Measurements from ENCODE around the gene PPP1R2. TPM values are rescaled to one million over a fixed set of nuclear protein-coding genes. Genes with fewer than 3 reads are reported as not detected.

The PPP1R2 gene
- total and polyA plus RNA-seq, 2 donors (not counting 3 experiments of a cell fraction or from before 2014, with no cell fraction given): 19.9 to 37.3 TPM

GRCh38 chr3:195555110-195555509 is 12.0 kb upstream of the PPP1R2 start:
- no peak overlapping the region for H3K27ac ChIP-seq (ENCODE audit: insufficient read depth, low read depth, low read length)
- no peak overlapping the region for H3K9ac ChIP-seq (replicated peaks; ENCODE audit: extremely low read depth, insufficient read depth, low read length)
- DNase-seq (ENCODE audit: low read depth, low spot score): no peak
- ChIA-PET POLR2A (no interaction called here), CTCF (no interaction called here)
- no peaks in the 10 kb centered on the region for H3K9me1 ChIP-seq (replicated peaks; ENCODE audit: control insufficient read depth, extremely low read depth, insufficient read depth, low read length)
- TF ChIP-seq MAX (IDR thresholded peaks at IDR 0.05; ENCODE audit: insufficient read depth, insufficient read length): no peak
- TF ChIP-seq JUN (IDR thresholded peaks at IDR 0.05; ENCODE audit: borderline replicate concordance, insufficient read depth, insufficient read length, low read depth): no peak
- no peak for TF ChIP-seq POLR2A (IDR thresholded peaks at IDR 0.05; ENCODE audit: low read depth, low read length)
- no peak for TF ChIP-seq POLR2AphosphoS5 (IDR thresholded peaks at IDR 0.05; ENCODE audit: insufficient read depth, low read depth, low read length)
- no peak for TF ChIP-seq FOS (IDR thresholded peaks at IDR 0.05; ENCODE audit: borderline replicate concordance, insufficient read depth, low read length)
- TF ChIP-seq CTCF (IDR thresholded peaks at IDR 0.05; ENCODE audit: extremely low read depth in 1 of 2, insufficient read depth in 1 of 2, low read depth in 1 of 2, low read length in 2 of 2): no peak
- TF ChIP-seq MYC (IDR thresholded peaks at IDR 0.05; ENCODE audit: low read depth, low read length): no peak
- no peak for TF ChIP-seq EZH2 (IDR thresholded peaks at IDR 0.05; ENCODE audit: borderline replicate concordance, low read depth, low read length, severe bottlenecking)
- no peak for TF ChIP-seq GATA2 (IDR thresholded peaks at IDR 0.05; ENCODE audit: insufficient read depth, insufficient read length, low read depth, low read length)
- no peaks in the 10 kb centered on the region for H4K20me1 ChIP-seq (replicated peaks; ENCODE audit: control insufficient read depth, extremely low read depth, insufficient read depth, low read length)
- intact Hi-C loops (cut with micrococcal nuclease): no loop called here
- no peak overlapping the region for H2AFZ ChIP-seq (ENCODE audit: low read depth, low read length)
- no peaks in the 10 kb centered on the region for H3K36me3 ChIP-seq (ENCODE audit: control insufficient read depth in 2 of 2, extremely low read depth in 1 of 2, insufficient read depth in 2 of 2, low read length in 2 of 2)
- H3K79me2 ChIP-seq (ENCODE audit: control insufficient read depth, insufficient read depth, low read length): no peaks in the 10 kb centered on the region
- no peaks in the 10 kb centered on the region for H3K9me3 ChIP-seq (replicated peaks; ENCODE audit: control insufficient read depth, insufficient read depth, low read length)
- no peak overlapping the region for H3K4me2 ChIP-seq (ENCODE audit: insufficient read depth, low read length)
- no peak for FAIRE-seq
- H3K27me3 ChIP-seq (ENCODE audit: control insufficient read depth in 2 of 2, insufficient read depth in 2 of 2, low read length in 2 of 2): peaks cover 10 to 38% of the 10 kb centered on the region in 2 experiments
- BruUV-seq (replicated peaks): no TSS peak
- dilution Hi-C loops (cut with MboI; ENCODE audit: extremely low pct_ligation_motif_present, low sequenced_read_pairs): no loop called here
- no peaks in the 10 kb centered on the region for H3K4me1 ChIP-seq (ENCODE audit: control insufficient read depth, extremely low read depth, insufficient read depth, low read length)
- H3K4me3 ChIP-seq (replicated peaks in 1 of 3; ENCODE audit: insufficient read depth in 1 of 3, low read depth in 1 of 3, low read length in 3 of 3): no peak overlapping the region
